Jurkat, Clone E6-1 (cell line): Measurements from ENCODE around the gene FZD2.
"Not testable (repeated sequence)": the region's sequence is repeated elsewhere in the genome, so short reads cannot be mapped to it uniquely, and the experiment has no call there.

ENCODE experiments used
- DNase-seq: peaks from one replicate; pipeline ENCODE4 v3.0.0-alpha.2; 2011; ENCODE audit warnings: low read depth, low spot score
- H3K4me3 ChIP-seq: 2 replicates; pipeline ENCODE4 v1.5.1; 2011; ENCODE audit warnings: mild to moderate bottlenecking, low read length, control low read depth, moderate library complexity

Gene FZD2

DNA sequence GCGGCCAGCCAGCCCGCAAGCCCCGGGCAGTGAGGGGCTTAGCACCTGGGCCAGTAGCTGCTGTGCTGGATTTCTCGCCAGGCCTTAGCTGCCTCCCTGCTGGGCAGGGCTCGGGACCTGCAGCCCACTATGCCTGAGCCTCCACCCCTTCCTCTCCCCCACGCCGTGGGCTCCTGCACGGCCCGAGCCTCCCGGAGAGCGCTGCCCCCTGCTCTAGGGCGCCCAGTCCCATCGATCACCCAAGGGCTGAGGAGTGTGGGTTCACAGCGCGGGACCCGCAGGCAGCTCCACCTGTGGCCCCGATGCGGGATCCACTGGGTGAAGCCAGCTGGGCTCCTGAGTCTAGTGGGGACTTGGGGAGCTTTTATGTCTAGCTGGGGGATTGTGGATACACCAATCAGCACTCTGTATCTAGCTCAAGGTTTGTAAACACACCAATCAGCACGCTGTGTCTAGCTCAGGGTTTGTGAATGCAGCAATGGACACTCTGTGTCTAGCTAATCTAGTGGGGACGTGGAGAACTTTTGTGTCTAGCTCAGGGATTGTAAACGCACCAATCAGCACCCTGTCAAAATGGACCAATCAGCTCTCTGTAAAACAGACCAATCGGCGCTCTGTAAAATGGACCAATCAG, 11.1 kb downstream of the FZD2 start:
- H3K4me3 ChIP-seq, DNase-seq: not testable (repeated sequence)

DNA sequence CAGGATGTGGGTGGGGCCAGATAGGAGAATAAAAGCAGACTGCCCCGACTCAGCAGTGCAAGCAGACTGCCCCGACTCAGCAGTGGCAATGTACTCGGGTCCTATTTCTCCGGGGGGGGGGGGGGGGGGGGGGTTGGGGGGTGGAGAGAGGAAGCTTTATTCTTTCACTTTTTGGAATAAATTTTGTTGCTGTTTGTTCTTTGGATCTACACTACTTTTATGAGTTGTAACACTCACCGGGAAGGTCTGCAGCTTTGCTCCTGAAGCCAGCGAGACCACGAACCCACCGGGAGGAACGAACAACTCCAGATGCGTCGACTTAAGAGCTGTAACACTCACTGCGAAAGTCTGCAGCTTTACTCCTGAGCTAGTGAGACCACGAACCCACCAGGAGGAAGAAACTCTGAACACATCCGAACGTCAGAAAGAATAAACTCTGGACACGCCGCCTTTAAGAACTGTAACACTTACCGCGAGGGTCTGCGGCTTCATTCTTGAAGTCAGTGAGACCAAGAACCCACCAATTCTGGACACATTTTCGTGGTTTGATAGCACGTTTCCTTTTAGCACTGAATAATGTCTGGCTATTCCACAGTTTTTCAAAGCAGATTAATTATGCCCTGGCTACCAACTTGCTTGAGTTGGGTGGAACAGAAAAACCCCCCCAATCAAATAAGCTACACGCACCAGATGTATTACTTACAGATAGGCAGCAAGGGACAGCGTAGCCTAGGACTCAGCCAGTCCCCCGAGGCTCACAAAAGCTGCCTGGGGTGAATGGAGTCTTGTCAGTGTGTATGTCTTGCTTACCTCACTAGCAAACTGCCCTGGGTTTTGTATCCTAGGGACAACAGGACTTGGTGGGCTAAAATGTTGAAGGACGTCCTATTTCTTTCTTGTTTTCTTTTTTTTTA, 11.9 kb downstream of the FZD2 start:
- H3K4me3 ChIP-seq = no peak overlapping the region
- DNase-seq = no peak

GRCh38 chr17:44572801-44573200, 15.5 kb downstream of the FZD2 start:
- H3K4me3 ChIP-seq = no peak overlapping the region
- no peak for DNase-seq

GRCh38 chr17:44575403-44575802, 18.1 kb downstream of the FZD2 start:
- no peak overlapping the region for H3K4me3 ChIP-seq
- DNase-seq = no peak

GRCh38 chr17:44578947-44579346, 21.7 kb downstream of the FZD2 start:
- H3K4me3 ChIP-seq = no peak overlapping the region
- DNase-seq = no peak

DNA sequence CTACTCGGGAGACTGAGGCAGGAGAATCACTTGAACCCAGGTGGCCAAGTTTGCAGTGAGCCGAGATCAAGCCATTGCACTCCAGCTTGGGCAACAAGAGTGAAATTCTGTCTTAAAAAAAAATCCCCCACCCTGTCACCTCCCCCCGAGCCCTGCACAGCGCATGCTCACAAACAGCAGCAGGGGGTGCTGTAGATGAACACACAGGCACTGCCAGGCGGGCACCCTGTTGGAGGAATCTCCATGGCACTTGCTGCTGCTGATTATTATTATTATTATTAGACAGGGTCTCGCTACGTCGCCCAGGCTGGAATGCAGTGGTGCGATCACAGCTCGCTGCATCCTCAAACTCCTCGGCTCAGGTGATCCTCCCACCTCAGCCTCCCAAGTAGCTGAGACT, 24.6 kb downstream of the FZD2 start:
- DNase-seq = no peak

DNA sequence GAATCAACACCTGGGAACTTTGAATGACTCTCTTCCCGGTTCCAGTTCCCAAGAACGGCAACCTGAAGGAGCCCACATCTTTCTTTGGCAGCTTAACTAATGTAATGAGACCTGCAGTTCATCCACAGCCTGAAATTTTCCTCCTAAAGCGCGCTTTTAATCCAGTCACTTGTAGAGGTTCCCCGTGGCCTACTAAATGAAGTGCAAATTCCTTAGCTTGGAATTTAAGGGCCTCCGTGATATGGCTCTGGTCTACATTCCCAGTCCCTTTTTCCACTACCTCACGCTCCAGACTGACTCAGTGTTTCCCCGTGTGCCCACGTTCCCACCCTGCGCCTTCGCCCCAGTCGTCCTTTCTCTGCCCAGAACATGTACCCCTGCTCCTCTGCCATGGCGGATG, 27.2 kb downstream of the FZD2 start:
- no peak overlapping the region for H3K4me3 ChIP-seq

More for the DNA sequence above, 24.6 kb downstream of the FZD2 start:
- no peak overlapping the region for H3K4me3 ChIP-seq

DNA sequence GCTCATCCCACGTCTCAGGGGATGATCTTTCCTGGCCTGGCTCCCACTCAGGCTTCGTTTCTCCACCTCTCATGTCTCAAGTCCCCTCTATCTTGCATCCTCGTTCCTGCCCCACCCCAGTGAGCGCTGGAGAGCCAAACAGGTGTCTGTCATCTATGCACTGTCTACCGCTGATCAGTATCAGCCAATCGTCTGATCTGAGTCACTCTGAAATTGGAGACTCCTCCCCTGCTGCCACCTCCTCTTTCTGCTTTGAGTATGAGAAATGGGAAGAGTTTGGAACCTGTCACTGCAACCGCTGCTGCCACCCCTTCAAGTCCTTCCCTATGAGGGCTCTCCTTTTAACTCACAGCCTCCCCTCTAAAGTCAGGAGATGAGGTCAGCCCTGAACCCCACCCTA, 28.0 kb downstream of the FZD2 start:
- no peak overlapping the region for H3K4me3 ChIP-seq
- no peak for DNase-seq

More for the DNA sequence above, 27.2 kb downstream of the FZD2 start:
- DNase-seq = no peak

DNA sequence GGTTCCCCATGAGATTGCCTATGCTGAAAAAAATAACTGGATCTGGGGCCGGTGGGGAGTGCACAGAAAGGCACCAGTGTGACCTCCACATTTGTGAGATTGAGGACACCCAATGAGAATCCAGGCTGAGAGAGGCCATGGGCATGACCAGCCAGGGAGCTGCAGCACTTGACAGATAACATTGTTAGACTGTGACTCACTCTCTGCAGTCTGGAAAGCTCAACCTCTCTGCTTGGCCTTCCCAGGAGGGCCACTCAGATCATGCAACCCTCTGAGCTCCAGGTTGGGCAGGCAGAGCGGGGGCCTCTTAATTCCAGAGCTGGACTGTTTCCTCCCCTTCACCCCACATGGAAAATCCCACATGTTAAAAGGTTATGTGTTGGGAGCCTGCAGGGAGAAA, 30.1 kb downstream of the FZD2 start:
- DNase-seq = no peak

DNA sequence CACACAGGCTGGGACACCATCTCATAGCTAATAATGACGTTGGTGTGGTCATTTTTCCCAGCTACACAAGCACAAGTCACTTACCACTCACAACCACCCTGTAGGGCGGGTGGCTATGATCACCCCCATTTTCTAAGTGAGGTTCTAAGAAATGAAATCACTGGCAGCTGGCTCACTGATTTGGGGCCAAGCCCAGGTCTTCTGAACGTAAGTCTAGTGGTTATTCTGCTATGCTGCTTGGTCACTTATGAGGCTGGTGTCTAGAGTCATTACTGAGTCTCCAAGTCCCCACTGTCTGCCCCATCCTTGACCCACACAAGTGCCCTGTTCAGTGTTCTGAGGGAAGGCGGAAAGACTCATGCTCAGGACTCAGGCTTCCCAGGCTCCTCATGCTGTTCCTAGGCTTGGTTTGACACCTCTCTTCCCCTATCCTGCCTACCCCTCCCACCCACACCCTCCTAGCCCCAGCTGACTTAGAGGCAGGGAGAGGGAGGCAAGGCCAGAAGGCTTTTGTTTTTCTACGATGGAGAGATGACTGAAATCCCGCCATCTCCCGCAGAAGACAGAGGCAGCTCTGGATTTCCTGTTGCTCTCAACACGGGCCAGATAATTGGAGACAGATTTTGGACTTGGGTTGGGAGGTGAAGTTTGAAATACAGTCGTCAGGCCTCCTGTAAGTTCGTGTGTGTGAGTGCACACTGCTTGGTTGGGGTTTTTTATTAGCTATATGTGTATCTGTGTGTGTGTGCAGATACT, 32.2 kb downstream of the FZD2 start:
- no peak for DNase-seq
- no peak overlapping the region for H3K4me3 ChIP-seq

More for the DNA sequence above, 30.1 kb downstream of the FZD2 start:
- no peak overlapping the region for H3K4me3 ChIP-seq

GRCh38 chr17:44590072-44590462, 32.8 kb downstream of the FZD2 start:
- DNase-seq = not testable (repeated sequence)

GRCh38 chr17:44590762-44591161, 33.5 kb downstream of the FZD2 start:
- H3K4me3 ChIP-seq, DNase-seq: not testable (repeated sequence)

More at GRCh38 chr17:44590072-44590462, 32.8 kb downstream of the FZD2 start:
- H3K4me3 ChIP-seq = not testable (repeated sequence)

- H3K4me3 ChIP-seq = no peak overlapping the region
- DNase-seq = no peak
Measured at GRCh38 chr17:44591206-44591605, 33.9 kb downstream of the FZD2 start.

- no peak overlapping the region for H3K4me3 ChIP-seq
- no peak for DNase-seq
Measured at GRCh38 chr17:44593156-44593555, 35.9 kb downstream of the FZD2 start.

DNA sequence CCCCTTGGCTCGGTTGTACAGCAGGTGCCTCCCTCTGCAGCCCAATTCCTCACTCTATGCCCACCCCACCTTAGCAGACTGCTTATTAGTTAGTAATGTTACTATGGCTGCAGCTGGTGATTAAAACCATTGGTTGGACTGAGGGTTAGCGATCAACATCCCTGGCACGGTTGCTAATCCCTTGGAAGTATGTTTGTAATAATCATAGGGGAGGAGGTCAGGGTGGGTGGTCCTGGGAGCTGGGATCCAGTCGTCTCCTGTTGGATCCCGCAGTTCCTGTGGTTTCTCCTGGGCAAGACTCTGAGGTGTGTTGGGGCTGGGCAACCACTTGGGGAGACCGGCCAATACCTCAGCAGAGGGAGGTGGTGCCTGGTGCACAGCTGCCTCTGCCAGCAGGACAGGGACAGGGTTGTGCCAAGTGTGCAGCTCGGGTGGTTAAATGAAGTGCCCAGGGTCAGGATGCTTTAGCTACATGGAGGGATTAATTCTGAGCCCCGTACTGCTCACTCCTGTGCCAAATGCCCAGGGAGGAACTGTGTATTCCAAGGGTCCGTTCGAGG, 38.0 kb downstream of the FZD2 start:
- no peak for DNase-seq
- no peak overlapping the region for H3K4me3 ChIP-seq

DNA sequence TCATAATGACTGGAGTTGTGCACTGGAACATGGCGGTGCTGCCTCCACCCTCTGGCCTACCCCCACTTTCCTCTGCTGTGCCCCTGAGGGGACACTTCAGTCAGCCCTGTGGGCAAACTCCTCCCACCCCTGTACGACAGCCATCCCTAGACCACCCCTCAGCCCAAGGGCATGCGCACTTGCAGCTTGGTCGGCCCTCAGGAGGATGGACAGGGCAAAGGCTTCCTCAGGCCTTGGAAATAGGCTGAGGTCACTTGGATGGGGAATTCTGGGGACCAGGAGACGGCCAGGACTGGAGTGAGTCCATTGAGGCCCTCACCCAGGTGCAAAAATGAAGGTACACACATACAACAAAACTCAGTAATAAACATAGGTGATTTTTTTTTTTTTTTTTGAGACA, 41.0 kb downstream of the FZD2 start:
- no peak for DNase-seq

GRCh38 chr17:44598932-44599297, 41.6 kb downstream of the FZD2 start:
- no peak overlapping the region for H3K4me3 ChIP-seq
- no peak for DNase-seq

More for the DNA sequence above, 41.0 kb downstream of the FZD2 start:
- H3K4me3 ChIP-seq = no peak overlapping the region

GRCh38 chr17:44599298-44600175, 42.3 kb downstream of the FZD2 start:
- no peak for DNase-seq
- H3K4me3 ChIP-seq = no peak overlapping the region

GRCh38 chr17:44601539-44601938, 44.3 kb downstream of the FZD2 start:
- no peak overlapping the region for H3K4me3 ChIP-seq
- DNase-seq = no peak
